HG03159 (cell line): Measurements from ENCODE around the gene PNPLA2.
A peak's percentile ranks its signal among the peaks of the same experiment; 100 is the strongest.

Experiments
- ATAC-seq: cut with Tn5 transposase; IDR thresholded peaks from one replicate; pipeline ENCODE4 v1.9.1; 2021; ENCODE audit warnings: mild to moderate bottlenecking, moderate library complexity; ENCODE audit not compliant: unreplicated experiment

The PNPLA2 gene

GRCh38 chr11:798093-798713 is 20.5 kb upstream of the PNPLA2 start, which contains the start of gene SLC25A22:
TSS of gene SLC25A22 (minus strand) at chr11:798281. CDS start at chr11:795006, 3,275 bp downstream.
- peak; percentile 52 for ATAC-seq

GRCh38 chr11:799641-800316 is 18.9 kb upstream of the PNPLA2 start:
- ATAC-seq = no peak

- ATAC-seq = no peak
Observed at GRCh38 chr11:800473-800872, 18.2 kb upstream of the PNPLA2 start.

- ATAC-seq = no peak
Observed at GRCh38 chr11:801097-801780, 17.5 kb upstream of the PNPLA2 start.

GRCh38 chr11:802018-802617 is 16.6 kb upstream of the PNPLA2 start:
- no peak for ATAC-seq

GRCh38 chr11:802693-803466 is 15.8 kb upstream of the PNPLA2 start:
- no peak for ATAC-seq

- ATAC-seq = no peak
Observed at GRCh38 chr11:803467-803742, 15.3 kb upstream of the PNPLA2 start.

- no peak for ATAC-seq
Observed at GRCh38 chr11:803770-804598, 14.7 kb upstream of the PNPLA2 start.

GRCh38 chr11:804599-804964 is 14.1 kb upstream of the PNPLA2 start:
- ATAC-seq = no peak

- no peak for ATAC-seq
Observed at GRCh38 chr11:808427-809286, 10.1 kb upstream of the PNPLA2 start.

GRCh38 chr11:809287-810039 is 9.3 kb upstream of the PNPLA2 start, which contains the start of gene RPLP2:
TSS of gene RPLP2 (plus strand) at chr11:809967. CDS start at chr11:810235, 268 bp downstream.
- ATAC-seq = peak; percentile 62

- peak; percentile 12 for ATAC-seq
Observed at GRCh38 chr11:810040-810567, 8.6 kb upstream of the PNPLA2 start.

- no peak for ATAC-seq
Observed at GRCh38 chr11:811446-812245, 7.1 kb upstream of the PNPLA2 start.

- no peak for ATAC-seq
Observed at GRCh38 chr11:812390-812789, 6.3 kb upstream of the PNPLA2 start.

GRCh38 chr11:813072-813455 is 5.7 kb upstream of the PNPLA2 start:
- ATAC-seq = no peak

- ATAC-seq = no peak
Observed at GRCh38 chr11:813456-814096, 5.1 kb upstream of the PNPLA2 start.
